GM19468 (cell line): Measurements from ENCODE around the gene RAB6A.

Experiments
- ATAC-seq: cut with Tn5 transposase; IDR thresholded peaks from one replicate; pipeline ENCODE4 v1.9.1; 2021; ENCODE audit warnings: mild to moderate bottlenecking, moderate library complexity, moderate number of reproducible peaks; ENCODE audit not compliant: unreplicated experiment; ENCODE audit errors: extremely low read depth

RAB6A gene

GRCh38 chr11:73659961-73660360 is 100.9 kb downstream of the RAB6A start:
- ATAC-seq = no peak

GRCh38 chr11:73656985-73657384 is 103.9 kb downstream of the RAB6A start:
- ATAC-seq = no peak

GRCh38 chr11:73655686-73656085 is 105.2 kb downstream of the RAB6A start:
- no peak for ATAC-seq

DNA sequence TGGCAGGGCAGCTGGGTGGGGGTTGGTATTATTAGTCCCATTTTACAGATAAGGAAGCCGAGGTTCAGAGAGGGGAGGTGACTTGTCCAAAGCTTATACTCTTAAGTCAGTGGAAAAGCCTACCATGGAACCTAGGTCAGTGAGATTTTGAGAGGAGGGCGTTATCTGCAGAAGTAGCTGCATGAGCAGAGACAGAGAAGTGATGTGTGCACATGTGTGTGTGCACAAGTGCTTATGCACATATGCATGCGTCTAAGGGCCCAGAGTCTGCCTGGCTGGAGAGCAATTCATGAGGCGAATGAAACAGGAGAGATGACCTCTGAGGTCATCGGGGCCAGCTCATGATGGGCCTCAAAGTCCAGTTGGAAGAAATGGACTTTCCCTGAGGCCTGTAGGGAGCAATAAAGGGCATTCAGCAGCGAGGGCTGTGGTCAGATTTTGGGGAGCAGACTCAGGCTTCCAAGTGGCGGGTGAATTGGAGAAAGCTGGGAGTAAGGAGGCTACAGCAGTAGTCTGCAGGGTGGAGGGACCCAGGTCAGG is 106.3 kb downstream of the RAB6A start:
- no peak for ATAC-seq

DNA sequence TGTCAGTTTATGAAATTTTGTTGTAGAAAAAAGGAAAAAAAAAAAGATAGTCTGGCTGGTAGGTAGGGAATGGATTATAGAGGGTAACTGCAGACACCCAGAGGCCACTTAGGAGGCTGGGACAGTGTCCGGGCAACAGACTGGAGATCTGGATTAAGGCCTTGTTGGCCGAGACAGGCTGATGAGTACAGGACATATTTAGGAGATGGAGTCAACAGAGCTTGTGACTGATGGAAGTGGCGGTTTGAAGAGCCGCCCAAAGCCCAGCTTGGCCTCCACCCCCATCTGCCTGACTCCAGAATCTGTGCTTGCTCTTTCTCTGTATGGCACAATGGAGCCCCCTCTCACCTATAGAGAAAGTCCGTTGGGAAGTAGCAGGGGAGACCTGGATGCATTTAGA is 106.9 kb downstream of the RAB6A start:
- ATAC-seq = no peak

DNA sequence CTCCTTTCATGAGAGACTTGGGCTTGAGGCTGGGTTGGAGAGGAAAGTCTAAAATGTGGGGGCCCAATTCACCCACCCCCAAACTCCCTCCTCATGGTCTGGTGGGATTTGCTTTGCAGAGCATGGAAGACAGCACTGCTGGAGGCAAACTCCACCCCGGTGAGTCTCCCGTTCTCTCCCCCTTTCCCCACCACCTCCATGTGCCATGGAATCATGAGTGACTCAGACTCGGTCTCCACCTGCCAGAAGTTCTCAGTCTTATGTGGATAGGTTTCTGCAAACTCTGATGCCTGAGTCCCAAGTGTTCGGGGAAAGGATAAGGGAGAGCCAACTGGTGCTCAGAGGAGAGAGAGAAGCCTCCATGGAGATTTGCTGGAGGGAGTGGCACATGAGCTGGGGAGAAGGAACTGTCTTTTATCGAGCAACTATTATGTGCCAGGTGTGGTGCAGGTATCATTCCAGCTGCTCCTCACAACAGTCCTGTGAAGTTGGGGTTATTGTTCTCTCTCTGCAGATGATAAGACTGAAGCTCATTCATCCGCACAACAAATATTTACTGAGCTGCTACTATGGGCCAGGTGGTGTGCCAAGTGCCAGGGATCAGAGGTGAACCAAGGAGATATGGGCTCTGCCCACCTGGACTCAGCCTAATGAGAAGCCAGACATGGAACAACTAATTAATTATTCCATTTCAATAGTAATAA is 107.9 kb downstream of the RAB6A start:
- no peak for ATAC-seq

DNA sequence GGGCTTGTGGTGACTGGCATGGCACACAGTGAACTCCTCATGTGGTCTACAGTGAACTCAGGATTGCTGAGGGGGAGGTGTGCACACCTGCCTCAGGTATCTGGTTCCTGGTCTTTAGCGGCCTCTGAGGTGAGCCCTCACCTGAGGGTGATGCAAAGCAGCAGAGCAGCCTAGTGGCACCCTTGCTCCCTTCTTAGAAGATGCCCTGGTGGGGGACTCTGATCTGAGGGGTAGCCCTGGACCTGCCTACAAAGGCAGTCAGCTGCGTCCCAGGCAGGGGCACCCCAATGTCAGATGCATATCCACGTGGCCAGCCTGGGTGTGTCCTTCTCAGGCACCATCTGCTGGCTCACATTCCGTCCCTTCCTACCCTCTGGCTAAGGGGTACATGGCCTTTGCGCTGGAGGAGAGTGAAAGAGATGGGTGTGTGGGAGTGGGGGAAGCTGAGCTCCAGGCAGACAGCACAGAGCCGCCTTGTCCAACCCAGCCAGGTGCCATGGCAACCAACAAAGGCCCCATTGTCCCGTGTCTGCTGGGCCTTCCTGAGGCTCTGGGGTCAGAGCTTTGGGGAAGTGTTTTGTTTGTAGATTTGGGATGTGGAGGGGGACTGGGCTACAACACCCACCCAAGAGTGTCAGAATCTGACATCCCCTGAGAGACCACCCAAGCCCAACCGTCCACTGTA is 108.7 kb downstream of the RAB6A start:
- ATAC-seq = no peak

GRCh38 chr11:73651661-73652045 is 109.2 kb downstream of the RAB6A start:
- ATAC-seq = no peak

DNA sequence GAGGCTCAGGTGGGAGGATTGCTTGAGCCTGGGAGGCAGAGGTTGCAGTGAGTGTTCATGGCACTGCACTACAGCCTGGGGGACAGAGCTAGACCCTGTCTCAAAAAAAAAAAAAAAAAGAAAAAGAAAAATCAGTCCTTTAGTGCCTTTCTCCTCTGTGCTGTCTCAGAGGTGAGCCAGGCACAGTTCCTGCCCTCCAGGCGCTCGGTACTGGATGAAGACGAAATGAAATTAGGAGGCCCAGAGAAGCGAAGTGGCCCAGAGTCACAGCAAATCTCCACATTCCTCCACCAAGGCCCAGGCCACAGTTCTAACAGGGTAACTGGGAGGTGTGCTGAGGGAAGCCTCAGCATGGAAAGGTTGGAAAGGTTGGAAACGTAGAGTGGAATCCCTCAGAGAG is 109.6 kb downstream of the RAB6A start:
- no peak for ATAC-seq

- no peak for ATAC-seq
These were observed 110.5 kb downstream of the RAB6A start for GRCh38 chr11:73650400-73650799.

DNA sequence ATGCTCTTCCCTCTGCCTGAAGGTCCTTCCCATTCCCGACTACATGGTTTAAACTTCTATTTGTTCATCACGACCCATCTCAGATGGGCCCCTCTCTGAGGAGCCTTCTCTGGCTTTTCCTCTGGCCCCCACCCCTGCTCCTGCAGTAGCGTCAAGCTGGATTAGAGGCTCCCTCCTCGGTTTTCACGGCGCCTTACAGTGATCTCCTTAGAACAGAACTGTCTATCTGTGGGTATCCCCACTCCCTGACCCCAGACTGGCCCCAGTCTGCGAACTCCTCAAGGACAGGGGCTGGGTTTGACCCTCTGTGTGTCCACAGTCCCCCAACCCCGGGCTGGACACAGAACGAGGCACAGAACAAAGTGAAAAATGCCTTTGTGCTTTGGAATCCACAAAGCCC is 111.7 kb downstream of the RAB6A start:
- no peak for ATAC-seq

DNA sequence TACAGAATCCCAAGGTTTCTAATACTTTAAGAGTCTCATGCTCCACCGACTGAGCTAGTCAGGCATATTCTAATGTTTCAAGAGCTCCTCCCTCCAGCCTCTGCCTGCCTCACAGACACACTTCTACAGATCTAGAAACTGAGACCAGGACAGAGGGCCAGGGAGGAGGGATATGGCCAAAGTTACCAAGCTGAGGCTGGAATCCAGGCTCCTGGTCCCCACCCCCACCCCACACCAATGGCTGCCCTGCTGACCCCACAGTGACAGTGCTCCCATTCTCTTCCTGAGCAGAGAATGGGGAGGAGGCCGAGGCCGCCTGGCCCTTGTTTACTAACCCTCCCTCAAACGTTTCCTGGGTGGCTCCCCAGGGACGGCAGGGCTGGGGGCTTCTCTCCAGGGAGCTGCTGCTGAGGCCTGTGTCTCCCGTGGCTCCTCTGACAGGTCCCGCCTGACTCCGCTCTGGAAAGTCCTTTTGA is 112.3 kb downstream of the RAB6A start:
- ATAC-seq = no peak

- ATAC-seq = no peak
These were observed 112.8 kb downstream of the RAB6A start for GRCh38 chr11:73648121-73648520.

DNA sequence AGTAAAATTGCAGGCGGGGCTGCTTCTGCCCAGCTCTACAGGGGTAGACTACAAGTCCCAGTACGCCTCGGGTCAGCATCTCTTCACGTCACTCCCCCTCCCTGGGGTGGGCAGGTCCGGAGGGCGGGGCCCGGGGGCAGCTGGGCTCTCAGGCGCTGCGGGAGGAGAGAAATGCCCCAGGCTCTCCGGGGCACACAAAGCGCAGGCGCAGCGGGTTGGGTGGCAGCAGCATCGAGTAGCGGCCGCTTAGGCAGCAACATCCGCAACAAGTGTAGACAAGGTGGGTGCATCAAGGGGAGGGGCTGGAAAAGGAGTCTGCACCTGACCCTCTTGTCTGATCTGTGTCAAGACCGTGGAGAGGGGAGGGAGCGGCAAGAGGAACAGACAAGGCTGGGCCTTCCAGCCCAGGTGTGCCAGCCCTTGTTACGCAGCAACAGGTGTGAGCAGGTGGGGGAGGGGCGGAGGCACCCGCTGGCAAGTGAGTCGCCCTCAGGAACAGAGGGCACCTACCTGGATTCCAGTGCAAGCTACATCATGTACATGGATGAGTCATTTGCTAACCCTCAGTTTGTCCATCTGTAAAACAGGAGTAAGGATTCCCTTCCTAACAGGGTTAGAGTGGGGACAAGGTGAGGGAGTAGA is 113.3 kb downstream of the RAB6A start:
- peak; percentile 88 for ATAC-seq

DNA sequence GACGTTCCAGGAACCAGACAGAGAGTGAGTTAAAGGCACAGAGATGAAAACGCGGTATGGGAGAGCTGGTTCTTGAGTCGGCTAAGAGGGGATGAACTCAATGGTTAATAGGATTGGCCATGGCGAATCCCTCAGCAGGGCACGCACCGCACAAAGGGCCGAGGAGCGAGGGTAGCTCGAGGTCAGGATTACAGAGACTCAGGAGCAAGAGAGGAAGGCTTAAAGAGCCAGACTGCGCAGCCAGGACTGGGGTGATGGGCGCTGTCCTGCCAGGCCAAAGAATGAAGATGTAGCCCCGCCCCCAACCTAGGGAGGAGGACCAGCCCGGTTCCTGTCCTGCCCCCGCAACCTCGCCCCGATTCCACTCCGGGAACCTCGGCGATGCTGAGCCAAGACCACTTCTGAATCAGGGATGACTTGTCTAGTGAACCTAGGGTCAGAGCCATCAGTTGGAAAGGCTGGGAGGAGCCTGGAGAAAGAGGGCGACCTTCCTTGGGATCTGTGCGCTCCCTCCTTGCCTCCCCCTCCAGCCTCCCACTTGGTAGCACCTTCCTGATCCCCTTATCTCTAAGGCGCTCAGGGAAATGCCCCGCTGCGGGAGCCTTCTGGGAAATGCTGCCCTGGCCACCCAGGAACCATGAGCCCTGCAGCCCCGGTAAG is 114.8 kb downstream of the RAB6A start, which contains the start of gene PLEKHB1:
PLEKHB1 (plus strand) TSS at position 610 of the 660 bp plus-strand sequence; CDS start at position 638, 28 bp downstream.
- no peak for ATAC-seq

DNA sequence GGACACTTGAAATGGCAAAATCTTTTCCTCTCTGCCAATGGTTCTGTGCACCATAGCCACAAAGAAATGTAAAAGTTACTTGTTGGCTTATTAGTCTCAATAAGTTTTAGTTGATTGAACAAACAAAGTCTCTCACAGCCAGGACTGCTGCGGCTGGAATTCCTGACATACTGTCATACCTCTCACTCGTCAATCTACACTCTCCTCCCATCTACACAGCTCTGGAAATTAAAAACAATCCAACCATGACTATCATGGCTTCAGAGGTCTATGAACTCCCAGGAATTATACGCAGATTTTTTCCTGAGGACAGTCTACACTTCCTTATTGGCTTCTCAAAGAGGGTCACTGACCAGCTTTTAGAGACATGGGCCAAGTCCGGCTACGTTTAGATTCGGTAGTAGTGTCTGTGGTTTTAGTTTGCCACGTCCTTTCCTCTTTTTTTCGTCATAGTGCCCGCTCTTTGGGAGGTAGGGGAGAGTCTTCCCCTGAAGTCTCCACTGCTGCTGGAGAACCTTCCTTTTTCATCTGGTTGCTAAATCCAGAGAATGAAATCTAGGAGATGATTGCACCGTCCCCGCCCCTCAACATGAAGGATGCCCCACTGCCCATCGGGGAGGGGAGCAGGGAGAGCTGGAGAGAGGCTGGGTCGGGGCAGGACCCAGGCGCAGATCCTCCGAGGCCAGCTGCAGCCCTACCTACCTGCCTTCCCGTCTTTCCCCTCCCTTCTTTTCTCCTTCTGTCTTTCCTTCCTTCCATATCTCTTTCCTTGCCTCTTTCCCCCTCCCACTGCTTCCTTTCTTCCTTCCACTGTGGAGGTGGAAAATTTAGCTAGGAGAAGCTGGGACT is 115.5 kb downstream of the RAB6A start:
- no peak for ATAC-seq

DNA sequence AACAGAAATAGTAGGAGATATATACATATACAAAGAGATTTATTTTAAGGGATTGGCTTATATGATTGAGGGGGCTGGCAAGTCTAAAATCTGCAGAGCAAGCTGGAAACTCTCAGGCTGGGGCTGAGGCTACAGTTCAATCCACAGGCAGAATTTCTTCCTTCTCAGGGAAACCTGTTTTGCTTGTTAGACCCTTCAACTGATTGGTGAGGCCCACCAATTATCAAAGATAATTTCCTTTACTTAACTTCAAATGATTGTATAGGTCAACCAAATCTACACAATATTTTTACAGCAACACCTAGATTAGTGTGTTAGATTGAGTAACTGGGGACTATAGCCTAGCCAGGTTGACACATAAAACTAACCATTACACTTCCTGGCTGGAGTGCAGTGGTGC is 119.2 kb downstream of the RAB6A start:
- no peak for ATAC-seq

DNA sequence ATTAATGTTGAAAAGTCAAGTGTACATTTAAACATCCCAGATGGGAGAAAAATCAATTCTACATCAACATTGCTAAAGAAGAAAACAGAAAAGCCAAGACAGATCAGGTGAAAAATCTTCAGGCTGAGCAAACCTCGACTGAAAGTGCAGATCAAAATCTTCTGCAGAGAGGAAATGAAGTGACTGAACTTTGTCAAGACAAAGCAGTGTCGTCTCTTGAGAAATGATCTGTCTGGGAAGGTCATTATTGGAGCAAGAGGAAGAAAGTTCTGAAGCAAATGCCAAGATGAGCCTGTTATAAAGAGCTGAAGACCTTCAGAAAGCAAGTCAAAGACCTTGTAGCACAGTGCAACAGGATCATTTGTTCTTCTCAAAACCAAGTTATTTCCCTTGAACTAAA is 120.3 kb downstream of the RAB6A start:
- ATAC-seq = no peak

- no peak for ATAC-seq
These were observed 123.9 kb downstream of the RAB6A start for GRCh38 chr11:73637012-73637411.

GRCh38 chr11:73636249-73636648 is 124.6 kb downstream of the RAB6A start:
- ATAC-seq = no peak
